Endometrial microvascular endothelial cells (primary cell): Measurements from ENCODE around the gene B3GNT5. TPM values are rescaled to one million over a fixed set of nuclear protein-coding genes. Genes with fewer than 3 reads are reported as not detected.

Experiments used
- in situ Hi-C: cut with HindIII; loops from 2 replicates; pipeline ENCODE4 v1.10.0; 2017; ENCODE audit warnings: low sequenced_read_pairs, low pct_unique_long_range_greater_than_20kb; ENCODE audit errors: inconsistent ontology term
- total RNA-seq: library from RNA; depleted of rRNA; stranded (reverse); fragments of >200 nt; gene quantifications from one replicate; pipeline ENCODE4 v1.2.3, GENCODE V29; 2015; ENCODE audit errors: inconsistent ontology term

Gene B3GNT5
- total RNA-seq, 1 donor from 2014 or later: 54.4 TPM

GRCh38 chr3:183281126-183281797 is 28.2 kb downstream of the B3GNT5 start:
- in situ Hi-C loops: no loop called here

- in situ Hi-C loops: no loop called here
Measured at GRCh38 chr3:183283886-183284285, 30.8 kb downstream of the B3GNT5 start.

GRCh38 chr3:183284570-183284969 is 31.5 kb downstream of the B3GNT5 start:
- in situ Hi-C loops: no loop called here

GRCh38 chr3:183285318-183285717 is 32.3 kb downstream of the B3GNT5 start:
- in situ Hi-C loops: no loop called here

- in situ Hi-C loops: no loop called here
Measured at GRCh38 chr3:183285828-183286457, 32.9 kb downstream of the B3GNT5 start.

GRCh38 chr3:183287301-183287971 is 34.4 kb downstream of the B3GNT5 start:
- in situ Hi-C loops: no loop called here

- in situ Hi-C loops: no loop called here
Measured at GRCh38 chr3:183288117-183288516, 35.1 kb downstream of the B3GNT5 start.

- in situ Hi-C loops: no loop called here
Measured at GRCh38 chr3:183290216-183290615, 37.2 kb downstream of the B3GNT5 start.

GRCh38 chr3:183291497-183292031 is 38.5 kb downstream of the B3GNT5 start:
- in situ Hi-C loops: no loop called here

GRCh38 chr3:183293966-183294365 is 40.9 kb downstream of the B3GNT5 start:
- in situ Hi-C loops: no loop called here

- in situ Hi-C loops: no loop called here
Measured at GRCh38 chr3:183295211-183295610, 42.2 kb downstream of the B3GNT5 start.

- in situ Hi-C loops: no loop called here
Measured at GRCh38 chr3:183296944-183297343, 43.9 kb downstream of the B3GNT5 start.

GRCh38 chr3:183298701-183299153 is 45.7 kb downstream of the B3GNT5 start:
- in situ Hi-C loops: no loop called here

- in situ Hi-C loops: no loop called here
Measured at GRCh38 chr3:183299976-183300375, 46.9 kb downstream of the B3GNT5 start.

- in situ Hi-C loops: no loop called here
Measured at GRCh38 chr3:183300996-183301562, 48.0 kb downstream of the B3GNT5 start.

GRCh38 chr3:183301937-183302580 is 49.0 kb downstream of the B3GNT5 start:
- in situ Hi-C loops: no loop called here

- in situ Hi-C loops: no loop called here
Measured at GRCh38 chr3:183303690-183304089, 50.6 kb downstream of the B3GNT5 start.

- in situ Hi-C loops: no loop called here
Measured at GRCh38 chr3:183306798-183307671, 54.0 kb downstream of the B3GNT5 start.
